HFFc6 (cell line): ENCODE measurements around the gene CADPS2. TPM values are rescaled to one million over a fixed set of nuclear protein-coding genes. Genes with fewer than 3 reads are reported as not detected.

Source experiments
- DNase-seq: peaks from one replicate; pipeline ENCODE4 v3.0.0-alpha.2; 2018
- H3K27ac Mint-ChIP-seq: 2 replicates; pipeline ENCODE4 v1.8.0; 2020; ENCODE audit warnings: mild to moderate bottlenecking, mixed read lengths
- H3K27me3 Mint-ChIP-seq: 2 replicates; pipeline ENCODE4 v1.8.0; 2021; ENCODE audit warnings: mild to moderate bottlenecking, moderate library complexity, mixed read lengths; ENCODE audit not compliant: insufficient read depth
- H3K36me3 Mint-ChIP-seq: 2 replicates; pipeline ENCODE4 v1.8.0; 2021; ENCODE audit warnings: low read depth, mixed read lengths
- H3K4me1 Mint-ChIP-seq: 2 replicates; pipeline ENCODE4 v1.8.0; 2020; ENCODE audit warnings: low read depth, mixed read lengths
- H3K4me3 Mint-ChIP-seq: 2 replicates; pipeline ENCODE4 v1.8.0; 2020; ENCODE audit warnings: mild to moderate bottlenecking, moderate library complexity, mixed read lengths
- H3K9me3 Mint-ChIP-seq: 2 replicates; pipeline ENCODE4 v1.8.0; 2020; ENCODE audit warnings: mild to moderate bottlenecking, mixed read lengths
- total RNA-seq, 6 experiments: library from RNA; stranded (reverse); fragmentation: NEBNext Ultra II Directional; extraction: Animal tissue kit (Norgen Biotek cat#: 25700); gene quantifications; 2 replicates in 1 of 6; 3 replicates in 5 of 6; pipeline ENCODE4 v1.2.3, GENCODE V29; 2021
- TF ChIP-seq, protein P1 (sequence below): fragments of 200-600 bp; sonication (generic); IDR thresholded peaks from 2 replicates; pipeline ENCODE4 v1.5.0; 2021; ENCODE audit warnings: antibody characterized with exemption, mild to moderate bottlenecking

The CADPS2 gene
- total RNA-seq, 6 experiments from 2014 or later: not detected

DNA sequence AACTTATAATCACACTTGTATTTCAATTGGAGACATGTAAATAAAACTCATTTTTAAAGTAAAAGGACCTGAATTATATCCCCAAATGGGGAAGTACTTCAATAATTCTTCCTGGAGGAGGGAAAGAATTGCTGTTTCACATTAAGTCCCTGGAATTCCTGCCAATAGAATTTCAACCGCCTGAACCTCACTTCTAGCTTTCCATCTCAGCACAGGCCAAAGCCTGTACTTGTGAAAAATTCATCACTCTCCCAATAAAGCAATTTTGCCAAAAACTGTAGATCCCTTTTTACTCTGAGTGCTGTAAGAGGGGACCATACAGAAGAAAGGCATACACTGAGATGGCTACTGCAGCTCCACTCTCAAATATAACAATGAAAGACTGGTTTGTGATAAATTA, 54.8 kb downstream of the CADPS2 start:
- no peak overlapping the region for H3K4me3 Mint-ChIP-seq
- DNase-seq: no peak
- H3K9me3 Mint-ChIP-seq: peaks cover 28% of the 10 kb centered on the region
- TF ChIP-seq, protein P1, sequence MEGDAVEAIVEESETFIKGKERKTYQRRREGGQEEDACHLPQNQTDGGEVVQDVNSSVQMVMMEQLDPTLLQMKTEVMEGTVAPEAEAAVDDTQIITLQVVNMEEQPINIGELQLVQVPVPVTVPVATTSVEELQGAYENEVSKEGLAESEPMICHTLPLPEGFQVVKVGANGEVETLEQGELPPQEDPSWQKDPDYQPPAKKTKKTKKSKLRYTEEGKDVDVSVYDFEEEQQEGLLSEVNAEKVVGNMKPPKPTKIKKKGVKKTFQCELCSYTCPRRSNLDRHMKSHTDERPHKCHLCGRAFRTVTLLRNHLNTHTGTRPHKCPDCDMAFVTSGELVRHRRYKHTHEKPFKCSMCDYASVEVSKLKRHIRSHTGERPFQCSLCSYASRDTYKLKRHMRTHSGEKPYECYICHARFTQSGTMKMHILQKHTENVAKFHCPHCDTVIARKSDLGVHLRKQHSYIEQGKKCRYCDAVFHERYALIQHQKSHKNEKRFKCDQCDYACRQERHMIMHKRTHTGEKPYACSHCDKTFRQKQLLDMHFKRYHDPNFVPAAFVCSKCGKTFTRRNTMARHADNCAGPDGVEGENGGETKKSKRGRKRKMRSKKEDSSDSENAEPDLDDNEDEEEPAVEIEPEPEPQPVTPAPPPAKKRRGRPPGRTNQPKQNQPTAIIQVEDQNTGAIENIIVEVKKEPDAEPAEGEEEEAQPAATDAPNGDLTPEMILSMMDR: no peak
- no peak overlapping the region for H3K27ac Mint-ChIP-seq
- no peaks in the 10 kb centered on the region for H3K4me1 Mint-ChIP-seq
- peaks cover 5% of the 10 kb centered on the region; the same call in 1 of the 2 replicates for H3K36me3 Mint-ChIP-seq
- H3K27me3 Mint-ChIP-seq: no peaks in the 10 kb centered on the region

DNA sequence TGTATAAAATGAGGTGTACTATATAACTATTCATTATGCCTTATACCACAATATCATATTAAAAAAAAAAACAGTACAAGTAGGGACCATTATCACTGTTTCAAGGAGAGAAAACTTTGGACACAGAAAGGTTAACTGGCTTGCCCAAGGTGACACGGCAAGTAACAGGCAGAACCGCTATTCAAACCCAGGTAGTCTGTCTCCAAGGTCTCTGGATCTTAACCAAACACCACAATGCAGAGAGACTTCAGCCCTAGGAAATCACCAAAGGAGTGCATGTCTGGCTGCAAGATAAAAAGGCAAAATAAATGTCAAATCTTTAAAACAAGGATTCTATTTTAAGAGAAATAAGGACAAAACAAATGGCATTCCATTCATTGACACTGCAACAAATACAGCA, 56.3 kb downstream of the CADPS2 start:
- Mint-ChIP-seq H3K4me1 (no peaks in the 10 kb centered on the region), H3K9me3 (peaks cover 35% of the 10 kb centered on the region), H3K36me3 (peaks cover 5% of the 10 kb centered on the region; the same call in 1 of the 2 replicates), H3K4me3 (no peak overlapping the region), H3K27me3 (no peaks in the 10 kb centered on the region), H3K27ac (no peak overlapping the region)
- no peak for DNase-seq
- TF ChIP-seq, protein P1: no peak

DNA sequence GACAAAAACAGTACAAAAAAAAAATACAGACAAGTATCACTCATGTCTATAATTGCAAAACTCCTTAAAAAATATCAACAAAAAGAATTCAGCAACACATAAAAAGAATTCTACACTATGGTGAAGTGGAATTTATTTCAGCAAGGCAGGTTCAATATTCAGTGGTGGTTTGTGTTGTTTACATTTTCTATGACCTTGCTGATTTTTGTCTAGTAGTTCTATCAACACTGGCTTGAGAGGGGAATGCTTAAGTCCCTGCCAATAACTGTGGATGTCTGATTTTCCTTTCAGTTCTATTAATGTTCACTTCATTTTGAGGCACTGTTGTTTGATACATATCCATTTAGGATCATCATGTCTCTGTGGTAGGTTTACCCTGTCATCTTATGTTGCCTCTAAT, 58.5 kb downstream of the CADPS2 start:
- DNase-seq: no peak
- no peak overlapping the region for H3K4me3 Mint-ChIP-seq
- no peaks in the 10 kb centered on the region for H3K27me3 Mint-ChIP-seq
- TF ChIP-seq, protein P1: no peak
- H3K27ac Mint-ChIP-seq: no peak overlapping the region
- H3K36me3 Mint-ChIP-seq: no peaks in the 10 kb centered on the region; the same call in 1 of the 2 replicates
- H3K9me3 Mint-ChIP-seq: peaks cover 35% of the 10 kb centered on the region
- H3K4me1 Mint-ChIP-seq: no peaks in the 10 kb centered on the region

DNA sequence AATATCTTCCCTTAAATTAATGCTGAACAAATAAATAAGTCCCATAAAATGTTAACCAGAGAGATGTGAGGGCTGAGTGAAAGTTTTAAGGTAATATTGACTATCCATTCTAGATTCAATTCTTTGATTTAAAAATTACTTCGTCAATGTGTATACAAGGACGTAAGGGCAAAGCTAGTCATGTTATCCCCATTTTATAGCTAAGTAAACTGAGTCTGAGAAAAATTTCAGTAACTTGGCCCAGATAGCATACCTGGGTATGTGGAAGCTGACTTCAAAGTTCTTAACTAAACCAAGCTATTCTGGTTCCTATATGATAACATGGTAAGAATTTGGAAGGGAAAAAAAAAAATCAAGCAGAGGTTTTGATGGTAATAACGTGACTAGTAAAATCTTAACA, 72.4 kb downstream of the CADPS2 start:
- H3K9me3 Mint-ChIP-seq: peaks cover 23% of the 10 kb centered on the region
- no peak for DNase-seq
- H3K27ac Mint-ChIP-seq: no peak overlapping the region
- no peaks in the 10 kb centered on the region for H3K27me3 Mint-ChIP-seq
- H3K36me3 Mint-ChIP-seq: no peaks in the 10 kb centered on the region
- TF ChIP-seq, protein P1: no peak
- H3K4me1 Mint-ChIP-seq: no peaks in the 10 kb centered on the region
- H3K4me3 Mint-ChIP-seq: no peak overlapping the region

DNA sequence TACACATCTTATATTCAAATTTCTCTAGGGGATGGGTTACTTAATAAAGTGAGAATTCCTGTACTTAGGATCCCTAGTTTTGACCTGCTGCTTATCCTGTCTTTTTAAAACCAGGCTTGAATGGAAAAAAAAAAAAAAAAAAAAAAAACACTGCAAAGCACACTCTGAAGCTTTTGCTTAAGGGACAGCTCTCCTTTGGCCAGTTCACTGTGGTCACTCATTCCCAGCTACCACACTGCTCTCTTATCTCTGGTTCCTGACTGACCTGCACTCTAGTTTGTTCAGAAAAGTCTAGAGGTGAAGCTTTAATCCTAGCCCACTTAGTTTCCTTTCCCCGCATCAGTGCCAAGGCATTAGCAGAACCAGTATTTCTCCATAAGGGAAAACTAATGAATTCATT, 82.4 kb downstream of the CADPS2 start:
- no peaks in the 10 kb centered on the region for H3K4me1 Mint-ChIP-seq
- DNase-seq: no peak
- H3K4me3 Mint-ChIP-seq: no peak overlapping the region
- peaks cover 18% of the 10 kb centered on the region for H3K9me3 Mint-ChIP-seq
- no peaks in the 10 kb centered on the region for H3K27me3 Mint-ChIP-seq
- TF ChIP-seq, protein P1: no peak
- H3K27ac Mint-ChIP-seq: no peak overlapping the region
- no peaks in the 10 kb centered on the region for H3K36me3 Mint-ChIP-seq

DNA sequence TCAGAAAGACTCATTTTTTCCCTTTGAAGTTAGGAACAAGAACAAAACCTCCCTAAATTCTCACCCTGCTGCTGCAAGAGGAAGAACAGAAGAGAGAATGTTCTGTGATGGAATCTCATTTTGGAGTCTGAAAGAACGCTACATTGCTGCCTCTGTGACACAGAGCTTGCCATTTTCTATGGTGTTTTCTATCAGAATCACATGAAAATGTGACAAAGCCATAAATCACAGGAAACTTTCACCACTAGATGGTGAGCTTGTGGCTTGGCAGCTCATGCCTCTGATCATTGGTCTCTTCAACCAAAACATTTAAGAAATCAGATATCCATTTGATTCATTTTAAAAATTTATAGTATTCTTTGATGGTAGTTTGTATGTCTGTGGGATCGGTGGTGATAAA, 82.9 kb downstream of the CADPS2 start:
- peaks cover 19% of the 10 kb centered on the region for H3K9me3 Mint-ChIP-seq

More for the DNA sequence above, 82.9 kb downstream of the CADPS2 start:
- TF ChIP-seq, protein P1: 0 out of 2 replicates have a peak, but pooled peaks have one; percentile 27
- Mint-ChIP-seq H3K36me3 (no peaks in the 10 kb centered on the region), H3K4me3 (no peak overlapping the region), H3K4me1 (no peaks in the 10 kb centered on the region), H3K27ac (no peak overlapping the region), H3K27me3 (no peaks in the 10 kb centered on the region)
- DNase-seq: no peak
